ENCODE data around the gene MICU1.

The MICU1 gene

GRCh38 chr10:72472306-72472705 is 153.6 kb downstream of the MICU1 start:
- TF ChIP-seq NFIC (IDR thresholded peaks at IDR 0.05): no peak
- TF ChIP-seq CEBPB (IDR thresholded peaks at IDR 0.05): no peak
- no peak for TF ChIP-seq MAX (IDR thresholded peaks at IDR 0.05)
- no peak for TF ChIP-seq TCF12 (IDR thresholded peaks at IDR 0.05; ENCODE audit: low read depth)
- no peak for TF ChIP-seq CREB1 (IDR thresholded peaks at IDR 0.05; ENCODE audit: low read depth)
- TF ChIP-seq YY1 (IDR thresholded peaks at IDR 0.05; ENCODE audit: low read depth): no peak
- no peak for TF ChIP-seq TEAD4 (IDR thresholded peaks at IDR 0.05)
- TF ChIP-seq EP300 (IDR thresholded peaks at IDR 0.05; ENCODE audit: borderline replicate concordance): no peak
- TF ChIP-seq ZBTB7A (IDR thresholded peaks at IDR 0.05; ENCODE audit: low read depth): no peak
- no peak for TF ChIP-seq EGR1 (IDR thresholded peaks at IDR 0.05)
- no peak for TF ChIP-seq USF1 (IDR thresholded peaks at IDR 0.05)
- TF ChIP-seq REST (IDR thresholded peaks at IDR 0.05; ENCODE audit: low read depth): no peak
- TF ChIP-seq FOXM1 (IDR thresholded peaks at IDR 0.05; ENCODE audit: borderline replicate concordance, low read depth): no peak
- TF ChIP-seq TAF1 (IDR thresholded peaks at IDR 0.05; ENCODE audit: low read depth): no peak

- no peak for TF ChIP-seq MAX (IDR thresholded peaks at IDR 0.05)
- TF ChIP-seq ZBTB7A (IDR thresholded peaks at IDR 0.05; ENCODE audit: low read depth): no peak
Observed at GRCh38 chr10:72470666-72471065, 155.2 kb downstream of the MICU1 start.

GRCh38 chr10:72466018-72466417 is 159.9 kb downstream of the MICU1 start:
- TF ChIP-seq YY1 (IDR thresholded peaks at IDR 0.05; ENCODE audit: low read depth) (no peak), FOXM1 (IDR thresholded peaks at IDR 0.05; ENCODE audit: borderline replicate concordance, low read depth) (no peak), RAD21 (IDR thresholded peaks at IDR 0.05; ENCODE audit: low read depth) (no peak), TEAD4 (IDR thresholded peaks at IDR 0.05) (no peak), USF1 (IDR thresholded peaks at IDR 0.05) (no peak), EGR1 (IDR thresholded peaks at IDR 0.05) (no peak), TCF12 (IDR thresholded peaks at IDR 0.05; ENCODE audit: low read depth) (no peak)

- TF ChIP-seq ZBTB7A (IDR thresholded peaks at IDR 0.05; ENCODE audit: low read depth): no peak
- no peak for TF ChIP-seq FOXM1 (IDR thresholded peaks at IDR 0.05; ENCODE audit: borderline replicate concordance, low read depth)
Observed at GRCh38 chr10:72464438-72464837, 161.4 kb downstream of the MICU1 start.

- no peak for TF ChIP-seq EGR1 (IDR thresholded peaks at IDR 0.05)
- no peak for TF ChIP-seq USF1 (IDR thresholded peaks at IDR 0.05)
- no peak for TF ChIP-seq YY1 (IDR thresholded peaks at IDR 0.05; ENCODE audit: low read depth)
- TF ChIP-seq CREB1 (IDR thresholded peaks at IDR 0.05; ENCODE audit: low read depth): no peak
- TF ChIP-seq RAD21 (IDR thresholded peaks at IDR 0.05; ENCODE audit: low read depth): no peak
- TF ChIP-seq TEAD4 (IDR thresholded peaks at IDR 0.05): no peak
- TF ChIP-seq MAX (IDR thresholded peaks at IDR 0.05): no peak
- no peak for TF ChIP-seq CEBPB (IDR thresholded peaks at IDR 0.05)
- no peak for TF ChIP-seq TCF12 (IDR thresholded peaks at IDR 0.05; ENCODE audit: low read depth)
- TF ChIP-seq EP300 (IDR thresholded peaks at IDR 0.05; ENCODE audit: borderline replicate concordance): no peak
- no peak for TF ChIP-seq TAF1 (IDR thresholded peaks at IDR 0.05; ENCODE audit: low read depth)
- no peak for TF ChIP-seq ZBTB7A (IDR thresholded peaks at IDR 0.05; ENCODE audit: low read depth)
- no peak for TF ChIP-seq NFIC (IDR thresholded peaks at IDR 0.05)
- no peak for TF ChIP-seq REST (IDR thresholded peaks at IDR 0.05; ENCODE audit: low read depth)
- TF ChIP-seq FOXM1 (IDR thresholded peaks at IDR 0.05; ENCODE audit: borderline replicate concordance, low read depth): no peak
Observed at GRCh38 chr10:72462261-72462660, 163.6 kb downstream of the MICU1 start.

- TF ChIP-seq REST (IDR thresholded peaks at IDR 0.05; ENCODE audit: low read depth): no peak
- TF ChIP-seq TAF1 (IDR thresholded peaks at IDR 0.05; ENCODE audit: low read depth): no peak
- TF ChIP-seq RAD21 (IDR thresholded peaks at IDR 0.05; ENCODE audit: low read depth): no peak
- no peak for TF ChIP-seq EGR1 (IDR thresholded peaks at IDR 0.05)
- TF ChIP-seq CREB1 (IDR thresholded peaks at IDR 0.05; ENCODE audit: low read depth): no peak
- no peak for TF ChIP-seq NFIC (IDR thresholded peaks at IDR 0.05)
- TF ChIP-seq FOXM1 (IDR thresholded peaks at IDR 0.05; ENCODE audit: borderline replicate concordance, low read depth): no peak
- TF ChIP-seq MAX (IDR thresholded peaks at IDR 0.05): no peak
- no peak for TF ChIP-seq EP300 (IDR thresholded peaks at IDR 0.05; ENCODE audit: borderline replicate concordance)
- no peak for TF ChIP-seq YY1 (IDR thresholded peaks at IDR 0.05; ENCODE audit: low read depth)
- TF ChIP-seq TCF12 (IDR thresholded peaks at IDR 0.05; ENCODE audit: low read depth): no peak
- TF ChIP-seq USF1 (IDR thresholded peaks at IDR 0.05): no peak
- TF ChIP-seq TEAD4 (IDR thresholded peaks at IDR 0.05): no peak
- TF ChIP-seq ZBTB7A (IDR thresholded peaks at IDR 0.05; ENCODE audit: low read depth): no peak
- no peak for TF ChIP-seq CEBPB (IDR thresholded peaks at IDR 0.05)
Observed at GRCh38 chr10:72461085-72461484, 164.8 kb downstream of the MICU1 start.

All from Ishikawa (cell line).